GM21825 (cell line): ENCODE data around the gene ARMC2.

ENCODE experiments used
- ATAC-seq: cut with Tn5 transposase; IDR thresholded peaks from one replicate; pipeline ENCODE4 v1.9.1; 2021; ENCODE audit warnings: mild to moderate bottlenecking, moderate library complexity; ENCODE audit not compliant: unreplicated experiment

ARMC2 gene

GRCh38 chr6:108982154-108983113, 134.2 kb downstream of the ARMC2 start:
- no peak for ATAC-seq

GRCh38 chr6:108983151-108983550, 134.9 kb downstream of the ARMC2 start:
- ATAC-seq, result no peak

DNA sequence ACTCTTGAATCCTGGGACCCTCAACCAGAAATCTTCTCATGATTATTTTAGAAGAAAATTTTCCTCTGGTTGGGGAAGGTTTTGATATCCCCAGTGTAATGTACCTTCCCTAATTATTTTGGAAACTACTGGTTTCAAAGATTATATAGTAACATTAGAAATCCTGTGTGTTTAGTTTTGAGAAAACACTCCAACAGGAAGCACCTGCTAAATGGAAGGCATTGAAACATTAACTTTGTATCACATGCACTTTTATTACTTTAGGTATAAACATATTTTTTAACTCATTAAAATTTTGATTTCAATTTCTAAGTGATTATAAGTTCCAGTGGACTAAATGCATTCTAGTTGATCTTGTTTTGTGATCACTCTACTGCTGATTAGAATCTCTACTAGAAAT, 137.1 kb downstream of the ARMC2 start:
- no peak for ATAC-seq

- ATAC-seq, result no peak
Measured at GRCh38 chr6:108987156-108987555, 138.9 kb downstream of the ARMC2 start.

DNA sequence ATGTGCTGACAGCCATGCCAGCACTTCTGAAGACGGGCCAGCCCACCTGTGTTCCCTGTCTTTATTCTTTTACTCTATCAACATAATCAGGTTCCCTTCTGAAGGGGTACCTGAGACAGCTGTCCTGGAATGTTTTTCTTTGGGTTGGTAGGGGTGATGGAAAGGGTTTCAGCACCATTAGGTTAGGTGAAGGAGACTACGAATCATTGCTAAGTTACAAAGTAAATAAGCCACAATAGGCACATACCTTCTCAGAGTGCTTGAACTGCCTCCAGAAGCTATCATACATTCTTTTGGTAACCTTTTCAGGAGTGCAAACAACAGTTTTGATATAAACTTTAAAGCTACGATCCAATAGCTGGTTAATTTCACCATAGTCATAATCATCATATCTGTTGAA, 140.1 kb downstream of the ARMC2 start:
- no peak for ATAC-seq

DNA sequence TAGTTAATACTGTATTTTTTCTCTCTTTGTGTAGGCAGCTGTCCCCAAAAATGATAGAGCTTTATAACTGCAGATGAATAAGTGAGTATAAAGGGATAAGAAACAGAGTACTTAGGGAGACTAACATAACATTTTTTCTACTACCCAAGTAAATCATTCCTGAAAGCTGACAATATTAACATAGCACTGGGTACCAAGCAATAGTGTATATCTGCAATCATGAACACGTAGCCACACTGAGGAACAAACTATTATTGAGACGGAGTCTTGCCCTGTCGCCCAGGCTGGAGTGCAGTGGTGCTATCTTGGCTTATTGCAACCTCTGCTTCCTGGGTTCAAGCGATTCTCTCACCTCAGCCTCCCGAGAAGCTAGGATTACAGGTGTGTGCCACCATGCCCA, 140.5 kb downstream of the ARMC2 start:
- no peak for ATAC-seq

- no peak for ATAC-seq
Measured at GRCh38 chr6:108989700-108990099, 141.5 kb downstream of the ARMC2 start.

DNA sequence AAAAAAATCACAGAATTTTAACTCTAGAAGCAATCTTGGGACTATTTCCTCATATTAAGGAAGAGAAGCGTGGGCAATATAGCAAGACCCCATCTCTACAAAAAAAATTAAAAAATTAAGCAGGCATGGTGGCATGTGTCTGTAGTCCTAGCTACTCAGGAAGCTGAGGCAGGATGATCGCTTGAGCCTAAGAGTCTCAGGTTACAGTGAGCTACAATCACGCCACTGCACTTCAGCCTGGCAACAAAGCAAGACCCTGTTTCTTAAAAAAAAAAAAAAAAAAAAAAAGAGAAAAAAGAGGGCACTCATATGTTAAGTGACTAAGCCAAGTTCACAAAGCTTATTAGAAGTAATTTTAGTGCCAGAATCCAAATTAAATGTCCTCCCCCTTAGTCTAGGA, 145.7 kb downstream of the ARMC2 start:
- ATAC-seq, result no peak

DNA sequence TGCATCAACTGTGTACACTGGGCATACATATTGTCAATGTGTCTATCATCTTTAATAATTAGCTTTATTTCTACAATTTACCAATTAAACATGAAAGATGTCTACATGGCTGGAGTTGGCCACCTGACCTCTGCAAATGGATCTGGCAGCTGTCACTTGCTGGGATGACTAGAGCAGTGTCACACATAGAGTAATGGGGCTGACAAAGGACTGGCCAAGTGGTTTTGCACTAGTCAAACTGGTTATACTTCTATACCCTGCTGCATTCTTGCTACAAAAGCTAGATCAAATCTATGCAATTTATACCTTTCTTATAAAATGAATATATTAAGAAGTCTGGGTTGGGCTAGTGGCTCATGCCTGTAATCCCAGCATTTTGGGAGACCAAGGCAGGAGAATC, 147.1 kb downstream of the ARMC2 start:
- ATAC-seq, result no peak

DNA sequence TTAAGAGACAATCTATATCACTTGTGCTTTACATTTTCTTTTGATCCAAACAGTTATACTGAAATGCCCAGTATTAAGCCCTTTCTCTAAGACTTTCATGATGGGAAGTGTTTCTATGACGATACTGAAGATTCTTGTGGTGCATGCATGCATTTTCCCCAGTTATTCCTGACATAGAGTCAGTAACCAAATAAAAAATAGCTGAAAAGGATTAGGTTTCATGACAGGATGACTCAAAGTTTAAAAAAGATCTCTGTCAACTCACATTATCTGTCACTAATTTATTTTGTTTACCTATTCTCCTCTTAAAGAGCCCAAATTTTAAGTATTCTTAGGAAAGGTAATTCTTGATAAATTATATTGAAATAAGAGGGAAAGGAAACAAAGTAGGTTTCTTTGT, 148.0 kb downstream of the ARMC2 start:
- ATAC-seq, result no peak

GRCh38 chr6:108998485-108998884, 150.3 kb downstream of the ARMC2 start:
- no peak for ATAC-seq

- ATAC-seq, result no peak
Measured at GRCh38 chr6:108999428-108999827, 151.2 kb downstream of the ARMC2 start.

DNA sequence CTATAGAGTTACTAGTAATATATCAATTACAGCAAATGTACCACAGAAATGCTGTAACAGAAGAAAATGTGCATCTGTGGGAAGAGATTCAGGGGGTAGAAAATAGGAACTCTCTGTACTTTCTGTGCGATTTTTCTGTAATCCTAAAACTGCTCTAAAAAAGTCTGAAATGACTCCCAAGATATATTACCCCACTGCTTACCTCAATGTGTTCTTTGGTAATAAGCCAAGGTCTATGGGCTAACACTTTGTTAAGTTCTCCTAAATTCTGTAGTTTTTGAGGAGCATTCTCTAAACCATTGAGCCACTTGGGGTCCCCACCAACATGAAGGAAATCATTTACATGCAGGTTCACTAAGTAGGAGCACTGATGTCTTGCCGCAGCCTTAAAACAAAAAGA, 152.1 kb downstream of the ARMC2 start:
- ATAC-seq, result no peak

DNA sequence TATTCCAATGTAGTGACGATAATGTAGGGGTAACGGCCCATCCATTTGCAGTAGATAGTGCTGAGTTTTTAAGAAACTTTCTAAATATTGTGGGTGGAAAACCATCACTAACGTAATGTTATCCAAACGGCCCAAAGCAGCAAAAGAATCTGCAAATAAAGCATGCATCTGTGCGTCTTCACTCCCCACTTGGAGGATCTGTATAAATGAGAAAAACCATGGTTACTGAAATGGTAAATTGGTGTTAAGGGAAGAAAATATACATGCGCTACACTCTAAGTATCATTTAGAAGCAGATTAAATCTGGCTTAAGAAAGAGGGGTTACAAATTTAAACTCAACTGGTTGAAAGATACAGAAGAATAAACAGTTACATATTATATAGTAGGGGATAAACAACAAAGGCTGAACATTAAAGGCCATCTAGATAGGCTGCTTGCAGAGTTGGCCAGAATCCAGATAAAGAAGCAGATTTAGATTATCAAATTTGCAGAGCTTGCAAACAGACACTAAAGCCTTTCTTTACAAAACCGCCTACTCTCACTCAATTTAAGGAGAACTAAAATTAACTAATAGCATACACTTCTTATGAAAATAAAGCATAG, 153.2 kb downstream of the ARMC2 start:
- no peak for ATAC-seq

DNA sequence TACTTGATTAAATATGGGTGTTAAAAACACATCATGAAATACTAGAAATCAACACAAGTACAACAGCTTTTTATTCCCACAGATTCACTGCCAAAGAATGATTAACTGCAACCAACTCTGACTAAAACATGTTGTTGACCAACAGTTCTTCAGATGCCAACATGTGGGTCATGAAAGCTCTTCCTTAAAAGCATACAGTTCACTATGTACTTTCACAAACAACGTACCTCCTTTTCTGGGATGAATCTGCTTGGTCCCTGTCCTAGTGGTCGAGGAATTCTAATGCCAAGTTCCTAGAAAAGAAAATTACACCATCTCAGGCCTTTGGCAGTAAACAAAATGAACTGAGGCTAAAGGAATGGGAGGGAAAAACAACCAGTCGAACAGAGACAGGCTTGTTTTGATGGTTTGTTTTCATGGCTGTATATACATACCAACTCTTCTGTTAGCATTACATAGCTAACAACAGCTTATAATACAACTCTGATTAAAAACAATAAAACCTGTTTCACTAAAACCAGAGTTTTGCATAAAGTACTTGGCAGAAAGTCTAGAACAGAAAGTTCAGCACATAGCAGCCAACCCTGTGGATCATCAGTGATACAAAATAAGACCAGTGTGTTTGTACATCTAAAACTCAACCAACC, 154.0 kb downstream of the ARMC2 start:
- ATAC-seq, result no peak

DNA sequence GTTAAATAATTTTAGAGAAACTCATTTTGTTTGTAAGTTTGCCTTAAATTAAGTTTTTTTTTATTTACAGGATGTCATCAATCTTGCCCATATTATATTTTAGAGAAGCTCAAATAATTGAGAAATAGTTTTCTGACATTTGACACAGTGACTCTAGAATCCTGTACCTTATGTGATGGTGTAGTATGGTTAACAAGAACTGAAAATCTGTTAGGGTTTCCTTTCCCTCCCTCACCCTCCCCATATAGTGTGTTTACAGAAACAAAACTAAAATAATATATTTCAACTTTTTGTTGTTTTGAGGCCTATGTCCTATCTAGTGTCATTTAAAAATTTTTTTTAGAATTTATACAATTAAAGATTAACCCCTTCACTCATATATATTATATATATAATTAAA, 154.7 kb downstream of the ARMC2 start:
- no peak for ATAC-seq

GRCh38 chr6:109006818-109007217, 158.6 kb downstream of the ARMC2 start:
- ATAC-seq, result no peak

DNA sequence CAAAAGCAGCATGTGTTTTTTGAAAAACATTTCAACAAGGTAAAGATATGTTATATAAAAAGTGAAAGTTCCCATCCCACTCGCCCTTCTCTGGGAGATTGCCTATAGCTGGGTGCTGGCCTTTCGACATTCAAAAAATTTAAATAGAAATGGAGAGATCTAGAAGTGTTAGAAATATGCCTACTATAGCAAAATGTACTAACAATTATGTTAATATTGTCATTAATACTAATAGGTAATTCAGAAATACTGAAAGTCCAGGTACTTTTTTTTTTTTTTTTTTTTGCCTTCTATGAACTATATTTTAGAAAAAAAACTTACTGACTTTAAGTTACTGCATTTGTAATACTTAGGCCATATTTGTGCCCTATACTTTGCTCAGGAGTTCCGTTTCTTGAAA, 159.3 kb downstream of the ARMC2 start:
- no peak for ATAC-seq

GRCh38 chr6:109008054-109008453, 159.8 kb downstream of the ARMC2 start:
- ATAC-seq, result no peak

DNA sequence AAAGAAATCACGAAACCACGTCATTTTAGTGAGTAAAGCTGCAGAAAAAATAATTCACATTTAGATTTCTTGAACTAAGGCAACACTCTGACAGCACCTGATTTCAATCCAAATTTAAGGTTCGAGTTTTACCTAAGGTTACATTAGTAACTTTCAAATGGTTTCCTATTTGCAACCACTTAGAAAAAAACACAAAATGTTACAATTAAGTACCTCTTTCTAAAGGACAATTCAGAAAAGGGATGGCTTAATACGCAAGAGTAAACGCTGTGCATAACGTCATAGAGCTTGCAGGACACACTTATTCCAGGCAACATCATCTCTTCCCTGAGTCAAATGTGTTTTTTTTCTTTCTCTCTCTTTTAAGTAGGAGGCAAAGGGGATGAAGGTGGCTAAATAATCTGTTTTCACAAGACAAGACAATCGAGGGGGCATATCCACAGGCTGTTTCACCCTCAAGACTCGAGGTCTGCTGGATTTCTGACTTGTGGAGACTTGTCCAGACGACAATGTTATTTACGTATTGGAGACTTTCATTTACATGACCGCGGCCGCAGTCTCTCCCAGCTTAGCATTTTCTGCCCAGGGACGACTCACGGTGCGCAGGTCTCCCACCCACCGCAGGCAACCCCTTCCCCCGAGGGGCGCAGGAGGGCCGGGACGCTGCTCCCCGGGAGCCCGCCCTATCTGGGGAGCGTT, 160.5 kb downstream of the ARMC2 start:
- ATAC-seq, result peak; percentile 11

DNA sequence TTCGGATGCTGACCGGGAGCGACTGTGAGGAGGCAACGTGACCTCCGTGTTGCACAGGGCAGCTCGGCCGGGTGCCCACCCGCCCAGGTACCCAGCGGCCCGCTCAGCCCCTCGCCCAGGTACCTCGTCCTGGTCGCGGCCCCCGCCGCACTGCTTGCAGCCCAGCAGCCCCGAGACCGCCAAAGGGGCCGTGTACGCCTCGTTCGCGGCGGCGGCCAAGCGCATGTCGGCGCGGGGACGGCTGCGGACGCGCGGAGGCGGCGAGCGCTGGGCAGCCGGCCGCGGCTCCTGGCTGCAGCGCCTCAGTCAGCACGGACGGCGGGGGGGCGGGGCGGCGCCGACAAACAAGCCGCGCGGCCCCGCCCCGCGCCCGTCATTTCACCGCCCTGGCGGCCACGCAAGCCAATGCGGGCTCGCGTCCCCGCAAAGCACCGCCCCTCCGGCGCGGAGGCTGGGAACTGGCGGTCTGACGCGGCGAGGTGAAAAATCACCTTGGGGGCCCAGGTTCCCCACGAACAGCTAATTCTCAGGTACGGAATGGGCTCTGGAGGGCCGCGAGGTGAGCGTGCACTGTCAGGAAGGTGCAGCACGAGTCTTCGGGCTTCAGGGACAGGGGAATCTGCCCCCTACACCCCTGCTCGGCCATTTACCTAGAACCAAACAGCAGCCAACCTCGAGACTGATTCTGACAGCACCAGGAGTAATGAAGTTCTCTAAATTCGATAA, 161.2 kb downstream of the ARMC2 start:
- ATAC-seq, result peak; percentile 98
